Heart left ventricle (tissue), 13 donors: ENCODE results near the gene KSR2.
"Not testable (repeated sequence)": the region's sequence is repeated elsewhere in the genome, so short reads cannot be mapped to it uniquely, and the experiment has no call there.

Source experiments
- CTCF ChIP-seq, 12 donors: fragments of 200-600 bp; sonication (generic) in 4 of 12; IDR thresholded peaks; one replicate each; pipeline versions ENCODE4 v1.5.0 to v1.8.0; 2018 to 2022; ENCODE audit warnings: antibody characterized with exemption in 12 of 12, mild to moderate bottlenecking in 5 of 12
- POLR2A ChIP-seq, 2 donors: fragments of 450-650 bp; IDR thresholded peaks; one replicate each; pipeline ENCODE4 v1.6.1; 2017; ENCODE audit warnings: antibody characterized with exemption in 2 of 2, mild to moderate bottlenecking in 2 of 2, moderate library complexity in 2 of 2
- donor health status: ischemic (EF 13 %, LVEDD 7.1; RV severe dilation, severe dysfunction).
- donor health status: DM: no; HTN: yes; CAD: no.
- donor health status: DM: no; HTN: no; CAD: no.
- donor health status: ischemic (EF 25% LVEDD 6.9; RV normal size, moderate dysfunction).
- donor health status: ischemic (EF 25% LVEDD 5.7; RV mildly dilated, moderate dysfunction).
- donor health status: ischemic (EF 35%, LVEDD 5.7; RV mildly dilated, moderate dysfunction).
- donor health status: nonischemic (EF 11% LVEDD 7.7; RV severe dilation, severe dysfunction).
- donor health status: DM: yes; HTN: yes; CAD: no.
- donor health status: PGD.
- donor health status: ischemic (EF 29% LVEDD 5.4; RV normal size, mild dysfunction).
- donor health status: nonischemic (EF 23%, LVEDD 6.1; RV moderate dilation, normal function).

GRCh38 chr12:117731131-117731530 is 237.7 kb downstream of the KSR2 start:
- not testable (repeated sequence) for TF ChIP-seq CTCF, POLR2A (IDR thresholded peaks at IDR 0.05)
